ENCODE data around the gene NDUFB6.

The NDUFB6 gene

DNA sequence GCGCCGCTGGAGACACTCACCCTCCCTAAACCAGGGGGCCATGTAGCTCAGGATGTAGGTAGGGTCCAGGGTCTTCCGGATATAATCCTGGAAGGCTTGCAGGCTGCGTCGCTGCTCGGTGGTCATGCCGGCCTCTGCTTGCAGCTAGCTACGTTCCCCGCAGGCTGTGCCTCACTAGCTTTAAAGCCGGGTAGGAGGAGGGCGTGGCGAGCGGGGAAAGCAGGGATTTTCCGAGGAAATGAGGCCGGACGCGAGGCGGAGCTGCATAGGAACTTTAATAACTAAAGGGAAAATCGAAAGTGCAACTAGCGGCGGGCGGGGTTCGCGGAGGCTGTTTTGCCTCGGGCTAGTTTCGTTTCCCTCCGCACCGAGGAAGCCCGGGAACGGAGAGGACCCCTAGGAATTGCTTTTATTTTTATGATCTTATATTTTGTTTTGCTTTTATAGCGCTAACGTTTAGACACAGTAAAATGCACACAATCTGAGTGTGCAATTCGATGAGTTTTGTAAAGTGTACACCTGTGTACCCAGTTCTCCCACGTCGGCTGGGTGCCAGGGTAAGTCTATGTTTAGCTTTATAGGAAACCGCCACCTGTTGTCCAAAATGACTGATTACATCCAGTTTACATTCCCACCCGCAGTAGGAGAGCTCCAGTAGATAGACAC, 46.8 kb downstream of the NDUFB6 start, which contains the start of gene RIGI:
TSS of gene RIGI (minus strand) at position 156 of the 666 bp plus-strand sequence. CDS start at position 126, 30 bp downstream.
- no peak for TF ChIP-seq ZFX (IDR thresholded peaks at IDR 0.05)
- TF ChIP-seq, protein P1, sequence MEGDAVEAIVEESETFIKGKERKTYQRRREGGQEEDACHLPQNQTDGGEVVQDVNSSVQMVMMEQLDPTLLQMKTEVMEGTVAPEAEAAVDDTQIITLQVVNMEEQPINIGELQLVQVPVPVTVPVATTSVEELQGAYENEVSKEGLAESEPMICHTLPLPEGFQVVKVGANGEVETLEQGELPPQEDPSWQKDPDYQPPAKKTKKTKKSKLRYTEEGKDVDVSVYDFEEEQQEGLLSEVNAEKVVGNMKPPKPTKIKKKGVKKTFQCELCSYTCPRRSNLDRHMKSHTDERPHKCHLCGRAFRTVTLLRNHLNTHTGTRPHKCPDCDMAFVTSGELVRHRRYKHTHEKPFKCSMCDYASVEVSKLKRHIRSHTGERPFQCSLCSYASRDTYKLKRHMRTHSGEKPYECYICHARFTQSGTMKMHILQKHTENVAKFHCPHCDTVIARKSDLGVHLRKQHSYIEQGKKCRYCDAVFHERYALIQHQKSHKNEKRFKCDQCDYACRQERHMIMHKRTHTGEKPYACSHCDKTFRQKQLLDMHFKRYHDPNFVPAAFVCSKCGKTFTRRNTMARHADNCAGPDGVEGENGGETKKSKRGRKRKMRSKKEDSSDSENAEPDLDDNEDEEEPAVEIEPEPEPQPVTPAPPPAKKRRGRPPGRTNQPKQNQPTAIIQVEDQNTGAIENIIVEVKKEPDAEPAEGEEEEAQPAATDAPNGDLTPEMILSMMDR (conservative IDR thresholded peaks at IDR 0.05) = peak; percentile 83
- peak within 1 kb of the TSS; percentile 63 for H3K27ac ChIP-seq

DNA sequence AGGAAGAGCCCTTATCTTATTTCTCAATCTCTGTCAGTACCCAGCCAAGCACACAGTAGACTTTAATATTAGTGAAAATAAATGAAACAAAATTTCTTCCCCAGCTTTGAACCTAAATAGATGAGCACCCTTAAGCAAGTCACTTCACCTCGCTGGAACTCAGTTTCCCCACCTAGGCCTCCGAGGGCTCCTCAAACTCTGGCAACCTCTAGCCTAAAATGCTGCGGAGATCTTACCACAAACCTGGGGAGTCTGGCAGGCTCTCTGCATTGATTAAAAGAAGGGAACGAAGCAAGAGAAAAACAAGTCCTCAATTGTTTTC, 47.3 kb downstream of the NDUFB6 start:
- TF ChIP-seq, protein P1 (conservative IDR thresholded peaks at IDR 0.05) = no peak
- no peak for TF ChIP-seq ZFX (IDR thresholded peaks at IDR 0.05)
- H3K27ac ChIP-seq = peak overlapping the region; percentile 63

DNA sequence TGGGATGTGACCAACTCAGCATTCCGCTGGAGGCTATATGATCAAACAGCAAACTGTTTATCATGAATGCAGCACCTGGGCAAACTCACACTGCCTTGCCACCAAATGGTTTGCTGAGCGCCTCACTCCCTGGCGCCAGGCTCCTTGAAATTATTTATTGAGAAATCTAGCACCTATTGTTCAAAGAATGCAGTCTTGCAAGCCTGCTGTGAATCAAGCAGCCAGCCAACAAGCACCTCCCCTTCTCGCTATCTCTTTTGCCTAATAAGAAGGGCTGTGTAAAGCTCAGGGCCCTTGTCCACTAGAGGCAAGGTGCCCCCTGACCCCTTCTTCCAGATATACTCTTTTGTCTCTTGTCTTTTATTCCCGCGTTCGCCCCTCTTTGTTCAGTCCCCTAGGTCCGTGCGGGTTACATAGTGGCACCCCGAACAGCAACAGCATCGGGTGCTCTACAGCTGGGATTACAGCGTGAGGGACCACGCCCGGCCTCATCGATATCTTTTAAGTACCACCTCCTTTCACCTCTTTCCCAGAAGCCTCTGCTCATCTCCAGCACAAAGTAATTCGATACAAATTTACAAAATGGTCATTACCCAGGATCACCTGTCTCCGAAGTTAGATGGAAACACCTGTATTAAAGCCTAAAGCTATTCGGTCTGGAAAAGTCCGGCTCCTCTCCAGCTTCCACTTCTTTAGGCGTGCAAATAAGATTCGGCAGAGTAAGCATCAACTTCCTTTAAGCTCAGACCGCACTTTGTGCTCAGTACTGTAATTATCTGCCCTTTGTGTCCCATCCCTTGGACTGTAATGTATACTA, 47.9 kb downstream of the NDUFB6 start:
- no peak for TF ChIP-seq ZFX (IDR thresholded peaks at IDR 0.05)
- TF ChIP-seq, protein P1 (conservative IDR thresholded peaks at IDR 0.05) = no peak
- H3K27ac ChIP-seq = peak overlapping the region; percentile 63

DNA sequence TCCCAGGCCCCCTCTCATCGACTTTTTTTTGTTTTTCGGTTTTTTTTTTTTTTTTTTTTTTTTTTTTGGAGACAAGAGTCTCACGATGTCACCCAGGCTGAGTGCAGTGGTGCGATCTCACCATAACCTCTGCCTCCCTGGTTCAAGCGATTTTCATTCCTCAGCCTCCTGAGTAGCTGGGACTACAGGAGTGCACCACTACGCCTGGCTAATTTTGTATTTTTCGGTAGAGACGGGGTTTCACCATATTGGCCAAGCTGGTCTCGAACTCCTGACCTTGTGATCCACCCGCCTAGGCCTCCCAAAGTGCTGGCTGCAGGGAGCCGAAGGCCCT, 48.4 kb downstream of the NDUFB6 start:
- peak overlapping the region; percentile 63; the same call in 1 of the 2 replicates for H3K27ac ChIP-seq

DNA sequence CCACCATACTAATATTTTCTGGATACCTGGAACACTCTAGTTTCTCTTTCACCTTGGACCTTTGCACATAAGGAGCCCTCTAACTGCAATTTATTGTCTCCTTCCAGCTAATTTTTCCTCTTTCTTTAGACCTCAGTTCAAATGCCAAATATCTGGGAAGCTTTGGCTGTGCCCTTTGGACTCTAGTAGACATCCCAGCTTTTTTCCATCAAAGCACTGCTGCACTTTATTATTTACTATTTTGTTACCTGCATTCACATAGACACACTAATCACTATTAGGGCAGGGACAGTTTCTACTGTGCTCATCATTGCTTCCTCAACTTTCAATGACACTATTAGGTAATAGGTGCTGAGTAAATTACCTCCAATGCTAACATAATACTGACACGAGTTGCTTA, 49.0 kb downstream of the NDUFB6 start:
- no peak overlapping the region for H3K27ac ChIP-seq
- no peak for TF ChIP-seq ZFX (IDR thresholded peaks at IDR 0.05)
- TF ChIP-seq, protein P1 (conservative IDR thresholded peaks at IDR 0.05) = no peak

DNA sequence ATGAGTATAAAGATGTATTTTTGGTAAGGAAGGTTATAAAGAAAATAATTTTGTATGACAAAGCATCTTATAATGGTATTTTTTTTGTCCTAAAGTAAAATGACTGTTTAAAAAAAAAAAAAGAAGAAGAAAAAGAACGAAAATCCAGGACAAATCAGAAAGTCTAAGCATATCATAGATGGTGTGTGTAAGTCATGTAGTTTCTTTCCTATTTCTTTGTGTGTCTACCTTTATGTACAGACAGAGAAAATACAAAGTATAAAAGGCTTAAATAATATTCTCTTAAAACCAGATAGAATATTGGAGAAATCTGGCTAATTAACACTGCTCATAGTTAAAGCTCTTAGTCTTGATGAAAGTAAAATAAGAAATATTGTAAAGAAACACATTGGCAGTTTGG, 54.7 kb downstream of the NDUFB6 start:
- H3K27ac ChIP-seq = no peak overlapping the region
- TF ChIP-seq ZFX (IDR thresholded peaks at IDR 0.05) = no peak
- TF ChIP-seq, protein P1 (conservative IDR thresholded peaks at IDR 0.05) = no peak

DNA sequence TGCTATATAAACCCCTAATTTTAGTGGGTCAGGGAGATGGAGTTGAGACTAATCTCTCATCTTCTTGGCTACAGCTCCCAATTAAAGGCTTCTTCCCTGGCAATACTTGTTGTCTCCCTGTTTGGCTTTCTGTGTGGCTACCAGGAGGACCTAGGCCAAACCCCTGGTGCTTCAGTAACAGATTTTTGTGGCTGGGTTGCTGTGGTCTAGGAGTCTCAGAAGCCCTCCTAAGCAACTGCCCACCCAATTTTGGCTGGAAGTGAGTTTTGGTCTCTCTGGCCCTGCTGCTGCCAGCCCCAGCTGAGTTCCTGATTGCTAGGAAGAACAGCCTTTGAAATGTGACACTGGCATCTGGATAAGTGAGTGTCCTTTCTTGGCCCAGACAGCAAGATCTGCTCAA, 56.7 kb downstream of the NDUFB6 start:
- TF ChIP-seq ZFX (IDR thresholded peaks at IDR 0.05) = no peak
- TF ChIP-seq, protein P1 (conservative IDR thresholded peaks at IDR 0.05) = no peak
- no peak overlapping the region for H3K27ac ChIP-seq

All from C4-2B (cell line).